ENCODE measurements around the gene ACAP3. TPM values are rescaled to one million over a fixed set of nuclear protein-coding genes. Genes with fewer than 3 reads are reported as not detected.

The ACAP3 gene
- total and polyA plus RNA-seq, 2 donors (not counting 3 experiments of a cell fraction or from before 2014, with no cell fraction given) = 27.8 to 39.0 TPM

DNA sequence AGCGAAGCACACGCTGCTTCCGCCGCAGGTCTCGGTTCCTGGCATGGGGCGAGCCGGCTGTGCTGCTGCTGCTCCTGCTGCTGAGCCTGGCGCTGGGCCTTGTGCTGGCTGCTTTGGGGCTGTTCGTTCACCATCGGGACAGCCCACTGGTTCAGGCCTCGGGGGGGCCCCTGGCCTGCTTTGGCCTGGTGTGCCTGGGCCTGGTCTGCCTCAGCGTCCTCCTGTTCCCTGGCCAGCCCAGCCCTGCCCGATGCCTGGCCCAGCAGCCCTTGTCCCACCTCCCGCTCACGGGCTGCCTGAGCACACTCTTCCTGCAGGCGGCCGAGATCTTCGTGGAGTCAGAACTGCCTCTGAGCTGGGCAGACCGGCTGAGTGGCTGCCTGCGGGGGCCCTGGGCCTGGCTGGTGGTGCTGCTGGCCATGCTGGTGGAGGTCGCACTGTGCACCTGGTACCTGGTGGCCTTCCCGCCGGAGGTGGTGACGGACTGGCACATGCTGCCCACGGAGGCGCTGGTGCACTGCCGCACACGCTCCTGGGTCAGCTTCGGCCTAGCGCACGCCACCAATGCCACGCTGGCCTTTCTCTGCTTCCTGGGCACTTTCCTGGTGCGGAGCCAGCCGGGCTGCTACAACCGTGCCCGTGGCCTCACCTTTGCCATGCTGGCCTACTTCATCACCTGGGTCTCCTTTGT, 26.0 kb upstream of the ACAP3 start:
- H3K4me1 ChIP-seq (ENCODE audit: control insufficient read depth, extremely low read depth, insufficient read depth, low read length) = no peaks in the 10 kb centered on the region
- H3K27me3 ChIP-seq (ENCODE audit: control insufficient read depth in 2 of 2, insufficient read depth in 2 of 2, low read length in 2 of 2) = no peaks in the 10 kb centered on the region
- no peaks in the 10 kb centered on the region for H3K79me2 ChIP-seq (ENCODE audit: control insufficient read depth, insufficient read depth, low read length)
- no peak overlapping the region for H2AFZ ChIP-seq (ENCODE audit: low read depth, low read length)
- H3K4me2 ChIP-seq (ENCODE audit: insufficient read depth, low read length) = no peak overlapping the region
- ChIA-PET POLR2A (no interaction called here), CTCF (no interaction called here)
- dilution Hi-C loops (cut with MboI; ENCODE audit: extremely low pct_ligation_motif_present, low sequenced_read_pairs) (no loop called here), intact Hi-C loops (cut with micrococcal nuclease) (no loop called here)
- FAIRE-seq = no peak
- no peaks in the 10 kb centered on the region for H4K20me1 ChIP-seq (replicated peaks; ENCODE audit: control insufficient read depth, extremely low read depth, insufficient read depth, low read length)
- DNase-seq (ENCODE audit: low read depth, low spot score) = no peak
- no TSS peak for BruUV-seq (replicated peaks)
- no peak overlapping the region for H3K9ac ChIP-seq (replicated peaks; ENCODE audit: extremely low read depth, insufficient read depth, low read length)
- no peak overlapping the region for H3K27ac ChIP-seq (ENCODE audit: insufficient read depth, low read depth, low read length)
- no peaks in the 10 kb centered on the region for H3K9me1 ChIP-seq (replicated peaks; ENCODE audit: control insufficient read depth, extremely low read depth, insufficient read depth, low read length)
- peaks cover 0 to 4% of the 10 kb centered on the region in 2 experiments for H3K36me3 ChIP-seq (ENCODE audit: control insufficient read depth in 2 of 2, extremely low read depth in 1 of 2, insufficient read depth in 2 of 2, low read length in 2 of 2)
- H3K4me3 ChIP-seq (replicated peaks in 1 of 3; ENCODE audit: insufficient read depth in 1 of 3, low read depth in 1 of 3, low read length in 3 of 3) = no peak overlapping the region
- TF ChIP-seq EZH2 (IDR thresholded peaks at IDR 0.05; ENCODE audit: borderline replicate concordance, low read depth, low read length, severe bottlenecking) = no peak
- TF ChIP-seq GATA2 (IDR thresholded peaks at IDR 0.05; ENCODE audit: insufficient read depth, insufficient read length, low read depth, low read length) = no peak
- no peak for TF ChIP-seq POLR2AphosphoS5 (IDR thresholded peaks at IDR 0.05; ENCODE audit: insufficient read depth, low read depth, low read length)
- no peak for TF ChIP-seq JUN (IDR thresholded peaks at IDR 0.05; ENCODE audit: borderline replicate concordance, insufficient read depth, insufficient read length, low read depth)
- no peaks in the 10 kb centered on the region for H3K9me3 ChIP-seq (replicated peaks; ENCODE audit: control insufficient read depth, insufficient read depth, low read length)

DNA sequence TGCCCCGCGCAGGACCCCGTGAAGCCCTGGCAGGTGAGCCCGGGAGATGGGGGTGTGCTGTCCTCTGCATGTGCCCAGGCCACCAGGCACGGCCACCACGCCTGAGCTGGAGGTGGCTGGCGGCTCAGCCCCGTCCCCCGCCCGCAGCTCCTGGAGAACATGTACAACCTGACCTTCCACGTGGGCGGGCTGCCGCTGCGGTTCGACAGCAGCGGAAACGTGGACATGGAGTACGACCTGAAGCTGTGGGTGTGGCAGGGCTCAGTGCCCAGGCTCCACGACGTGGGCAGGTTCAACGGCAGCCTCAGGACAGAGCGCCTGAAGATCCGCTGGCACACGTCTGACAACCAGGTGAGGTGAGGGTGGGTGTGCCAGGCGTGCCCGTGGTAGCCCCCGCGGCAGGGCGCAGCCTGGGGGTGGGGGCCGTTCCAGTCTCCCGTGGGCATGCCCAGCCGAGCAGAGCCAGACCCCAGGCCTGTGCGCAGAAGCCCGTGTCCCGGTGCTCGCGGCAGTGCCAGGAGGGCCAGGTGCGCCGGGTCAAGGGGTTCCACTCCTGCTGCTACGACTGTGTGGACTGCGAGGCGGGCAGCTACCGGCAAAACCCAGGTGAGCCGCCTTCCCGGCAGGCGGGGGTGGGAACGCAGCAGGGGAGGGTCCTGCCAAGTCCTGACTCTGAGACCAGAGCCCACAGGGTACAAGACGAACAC, 25.2 kb upstream of the ACAP3 start:
- POLR2A ChIA-PET = no interaction called here
- no peak for FAIRE-seq

More for the DNA sequence above, 25.2 kb upstream of the ACAP3 start:
- Histone ChIP-seq H3K36me3 (ENCODE audit: control insufficient read depth in 2 of 2, extremely low read depth in 1 of 2, insufficient read depth in 2 of 2, low read length in 2 of 2) (peaks cover 0 to 8% of the 10 kb centered on the region in 2 experiments), H3K27me3 (ENCODE audit: control insufficient read depth in 2 of 2, insufficient read depth in 2 of 2, low read length in 2 of 2) (no peaks in the 10 kb centered on the region), H2AFZ (ENCODE audit: low read depth, low read length) (no peak overlapping the region), H3K9me1 (replicated peaks; ENCODE audit: control insufficient read depth, extremely low read depth, insufficient read depth, low read length) (no peaks in the 10 kb centered on the region), H4K20me1 (replicated peaks; ENCODE audit: control insufficient read depth, extremely low read depth, insufficient read depth, low read length) (no peaks in the 10 kb centered on the region), H3K4me1 (ENCODE audit: control insufficient read depth, extremely low read depth, insufficient read depth, low read length) (no peaks in the 10 kb centered on the region), H3K27ac (ENCODE audit: insufficient read depth, low read depth, low read length) (no peak overlapping the region), H3K9ac (replicated peaks; ENCODE audit: extremely low read depth, insufficient read depth, low read length) (no peak overlapping the region), H3K9me3 (replicated peaks; ENCODE audit: control insufficient read depth, insufficient read depth, low read length) (no peaks in the 10 kb centered on the region), H3K79me2 (ENCODE audit: control insufficient read depth, insufficient read depth, low read length) (no peaks in the 10 kb centered on the region), H3K4me3 (replicated peaks in 1 of 3; ENCODE audit: insufficient read depth in 1 of 3, low read depth in 1 of 3, low read length in 3 of 3) (no peak overlapping the region), H3K4me2 (ENCODE audit: insufficient read depth, low read length) (no peak overlapping the region)
- CTCF ChIA-PET = no interaction called here
- TF ChIP-seq GATA2 (IDR thresholded peaks at IDR 0.05; ENCODE audit: insufficient read depth, insufficient read length, low read depth, low read length) (no peak), JUN (IDR thresholded peaks at IDR 0.05; ENCODE audit: borderline replicate concordance, insufficient read depth, insufficient read length, low read depth) (no peak), MYC (IDR thresholded peaks at IDR 0.05; ENCODE audit: low read depth, low read length) (no peak), EZH2 (IDR thresholded peaks at IDR 0.05; ENCODE audit: borderline replicate concordance, low read depth, low read length, severe bottlenecking) (no peak), FOS (IDR thresholded peaks at IDR 0.05; ENCODE audit: borderline replicate concordance, insufficient read depth, low read length) (no peak), POLR2A (IDR thresholded peaks at IDR 0.05; ENCODE audit: low read depth, low read length) (no peak), POLR2AphosphoS5 (IDR thresholded peaks at IDR 0.05; ENCODE audit: insufficient read depth, low read depth, low read length) (no peak)
- TF ChIP-seq, protein P1, sequence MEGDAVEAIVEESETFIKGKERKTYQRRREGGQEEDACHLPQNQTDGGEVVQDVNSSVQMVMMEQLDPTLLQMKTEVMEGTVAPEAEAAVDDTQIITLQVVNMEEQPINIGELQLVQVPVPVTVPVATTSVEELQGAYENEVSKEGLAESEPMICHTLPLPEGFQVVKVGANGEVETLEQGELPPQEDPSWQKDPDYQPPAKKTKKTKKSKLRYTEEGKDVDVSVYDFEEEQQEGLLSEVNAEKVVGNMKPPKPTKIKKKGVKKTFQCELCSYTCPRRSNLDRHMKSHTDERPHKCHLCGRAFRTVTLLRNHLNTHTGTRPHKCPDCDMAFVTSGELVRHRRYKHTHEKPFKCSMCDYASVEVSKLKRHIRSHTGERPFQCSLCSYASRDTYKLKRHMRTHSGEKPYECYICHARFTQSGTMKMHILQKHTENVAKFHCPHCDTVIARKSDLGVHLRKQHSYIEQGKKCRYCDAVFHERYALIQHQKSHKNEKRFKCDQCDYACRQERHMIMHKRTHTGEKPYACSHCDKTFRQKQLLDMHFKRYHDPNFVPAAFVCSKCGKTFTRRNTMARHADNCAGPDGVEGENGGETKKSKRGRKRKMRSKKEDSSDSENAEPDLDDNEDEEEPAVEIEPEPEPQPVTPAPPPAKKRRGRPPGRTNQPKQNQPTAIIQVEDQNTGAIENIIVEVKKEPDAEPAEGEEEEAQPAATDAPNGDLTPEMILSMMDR (IDR thresholded peaks at IDR 0.05; ENCODE audit: extremely low read depth in 1 of 2, insufficient read depth in 1 of 2, low read depth in 1 of 2, low read length in 2 of 2) = no peak
- TF ChIP-seq, protein P2, sequence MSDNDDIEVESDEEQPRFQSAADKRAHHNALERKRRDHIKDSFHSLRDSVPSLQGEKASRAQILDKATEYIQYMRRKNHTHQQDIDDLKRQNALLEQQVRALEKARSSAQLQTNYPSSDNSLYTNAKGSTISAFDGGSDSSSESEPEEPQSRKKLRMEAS (IDR thresholded peaks at IDR 0.05; ENCODE audit: insufficient read depth, insufficient read length) = no peak
- dilution Hi-C loops (cut with MboI; ENCODE audit: extremely low pct_ligation_motif_present, low sequenced_read_pairs) = no loop called here
- intact Hi-C loops (cut with micrococcal nuclease) = no loop called here
- BruUV-seq (replicated peaks) = no TSS peak
- DNase-seq (ENCODE audit: low read depth, low spot score) = no peak

All from endothelial cell of umbilical vein (primary cell).